Hepatocyte (in vitro differentiated cells): Measurements from ENCODE around the gene ETFB. TPM values are rescaled to one million over a fixed set of nuclear protein-coding genes. Genes with fewer than 3 reads are reported as not detected.
A peak's percentile ranks its signal among the peaks of the same experiment; 100 is the strongest.

Experiments
- DNase-seq: peaks from one replicate; pipeline ENCODE4 v3.0.0-alpha.2; 2016; ENCODE audit warnings: low spot score
- H2AFZ ChIP-seq: fragments of 200-600 bp; sonication (generic); 2 replicates; pipeline ENCODE4 v1.6.0; 2016; ENCODE audit warnings: antibody characterized with exemption, mild to moderate bottlenecking
- H3K27ac ChIP-seq: fragments of 200-600 bp; sonication (generic); 2 replicates; pipeline ENCODE4 v1.5.1; 2016; ENCODE audit warnings: mild to moderate bottlenecking
- H3K27me3 ChIP-seq: fragments of 200-600 bp; sonication (generic); 2 replicates; pipeline ENCODE4 v1.6.1; 2016
- H3K36me3 ChIP-seq: fragments of 200-600 bp; sonication (generic); replicated peaks from 2 replicates; pipeline ENCODE4 v1.5.1; 2016; ENCODE audit warnings: low read depth; ENCODE audit not compliant: insufficient read depth
- H3K4me1 ChIP-seq: fragments of 200-600 bp; sonication (generic); 2 replicates; pipeline ENCODE4 v1.5.1; 2016; ENCODE audit warnings: mild to moderate bottlenecking, moderate library complexity; ENCODE audit not compliant: insufficient read depth
- H3K4me2 ChIP-seq: fragments of 200-600 bp; sonication (generic); 2 replicates; pipeline ENCODE4 v1.6.0; 2016
- H3K4me3 ChIP-seq: fragments of 200-600 bp; sonication (generic); 2 replicates; pipeline ENCODE4 v1.5.1; 2016; ENCODE audit warnings: mild to moderate bottlenecking
- H3K79me2 ChIP-seq: fragments of 200-600 bp; sonication (generic); 2 replicates; pipeline ENCODE4 v1.6.0; 2017; ENCODE audit warnings: mild to moderate bottlenecking
- H3K9me2 ChIP-seq: fragments of 200-600 bp; sonication (generic); replicated peaks from 2 replicates; pipeline ENCODE4 v1.6.0; 2017; ENCODE audit warnings: mild to moderate bottlenecking; ENCODE audit not compliant: insufficient read depth
- H3K9me3 ChIP-seq: fragments of 200-600 bp; sonication (generic); 2 replicates; pipeline ENCODE4 v1.5.1; 2016; ENCODE audit warnings: low read depth, mild to moderate bottlenecking
- H4K20me1 ChIP-seq: fragments of 200-600 bp; sonication (generic); 2 replicates; pipeline ENCODE4 v1.6.0; 2016; ENCODE audit warnings: mild to moderate bottlenecking; ENCODE audit not compliant: insufficient read depth, poor library complexity, severe bottlenecking
- EZH2 ChIP-seq: fragments of 200-600 bp; sonication (generic); IDR thresholded peaks from 2 replicates; pipeline ENCODE4 v1.6.1; 2016; ENCODE audit warnings: antibody characterized with exemption, mild to moderate bottlenecking, borderline replicate concordance
- EZH2phosphoT487 ChIP-seq: fragments of 200-600 bp; sonication (generic); IDR thresholded peaks from one replicate; pipeline ENCODE4 v1.6.1; 2018; ENCODE audit warnings: antibody characterized with exemption, mild to moderate bottlenecking, low read depth, moderate library complexity; ENCODE audit not compliant: unreplicated experiment, severe bottlenecking
- WGBS: methylation state at CpG from one replicate; pipeline ENCODE4 v1.1.6; 2016; ENCODE audit warnings: low lambda C conversion rate; ENCODE audit errors: missing lambda C conversion rate; 5-methylcytosine and 5-hydroxymethylcytosine counted together
- polyA plus RNA-seq: library from polyadenylated mRNA; unstranded; fragments of >200 nt; fragmentation: Nextera tagmentation; extraction: Ambion mirVana; gene quantifications from 2 replicates; pipeline ENCODE4 v1.2.1, GENCODE V29; 2016
- total RNA-seq: library from RNA; depleted of rRNA; stranded (reverse); fragments of >200 nt; gene quantifications from 2 replicates; pipeline ENCODE4 v1.2.3, GENCODE V29; 2014
- TF ChIP-seq, protein P1 (sequence below): fragments of 200-600 bp; sonication (generic); IDR thresholded peaks from 2 replicates; pipeline ENCODE4 v1.5.1; 2016; ENCODE audit warnings: antibody characterized with exemption, mild to moderate bottlenecking; ENCODE audit not compliant: poor library complexity

ETFB gene
- total and polyA plus RNA-seq, 2 experiments from 2014 or later, result 190 to 237 TPM

DNA sequence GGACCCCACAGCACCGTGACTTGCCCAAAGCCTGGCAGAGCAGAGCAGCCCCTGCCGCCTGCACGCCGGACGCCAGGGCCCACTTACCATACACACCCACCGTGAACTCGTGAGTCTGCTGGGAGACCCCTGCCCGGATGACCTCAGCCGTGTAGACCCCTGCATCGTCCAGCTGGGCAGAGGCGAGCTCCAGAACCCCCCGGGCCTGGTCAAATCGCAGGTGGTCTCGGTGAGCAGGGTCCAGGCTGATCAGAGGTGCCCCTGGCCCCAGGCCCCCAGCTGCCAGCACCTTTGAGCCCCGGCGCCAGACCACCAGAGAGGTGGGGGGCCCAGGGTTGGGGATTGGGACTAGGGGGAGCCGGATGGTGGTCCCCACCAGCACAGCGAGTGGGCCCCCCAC is 25.1 kb downstream of the ETFB start:
- Histone ChIP-seq H3K9me2 (no peaks in the 10 kb centered on the region), H3K27me3 (no peaks in the 10 kb centered on the region), H3K79me2 (no peaks in the 10 kb centered on the region), H3K9me3 (no peaks in the 10 kb centered on the region), H3K4me3 (no peak overlapping the region), H2AFZ (no peak overlapping the region), H3K27ac (no peak overlapping the region), H3K4me2 (peak overlapping the region; percentile 99), H4K20me1 (no peaks in the 10 kb centered on the region), H3K4me1 (peaks cover 3% of the 10 kb centered on the region), H3K36me3 (no peaks in the 10 kb centered on the region)
- DNase-seq, result no peak
- 96% methylated on average over 18 of the region's 18 CpGs for WGBS
- TF ChIP-seq, protein P1, sequence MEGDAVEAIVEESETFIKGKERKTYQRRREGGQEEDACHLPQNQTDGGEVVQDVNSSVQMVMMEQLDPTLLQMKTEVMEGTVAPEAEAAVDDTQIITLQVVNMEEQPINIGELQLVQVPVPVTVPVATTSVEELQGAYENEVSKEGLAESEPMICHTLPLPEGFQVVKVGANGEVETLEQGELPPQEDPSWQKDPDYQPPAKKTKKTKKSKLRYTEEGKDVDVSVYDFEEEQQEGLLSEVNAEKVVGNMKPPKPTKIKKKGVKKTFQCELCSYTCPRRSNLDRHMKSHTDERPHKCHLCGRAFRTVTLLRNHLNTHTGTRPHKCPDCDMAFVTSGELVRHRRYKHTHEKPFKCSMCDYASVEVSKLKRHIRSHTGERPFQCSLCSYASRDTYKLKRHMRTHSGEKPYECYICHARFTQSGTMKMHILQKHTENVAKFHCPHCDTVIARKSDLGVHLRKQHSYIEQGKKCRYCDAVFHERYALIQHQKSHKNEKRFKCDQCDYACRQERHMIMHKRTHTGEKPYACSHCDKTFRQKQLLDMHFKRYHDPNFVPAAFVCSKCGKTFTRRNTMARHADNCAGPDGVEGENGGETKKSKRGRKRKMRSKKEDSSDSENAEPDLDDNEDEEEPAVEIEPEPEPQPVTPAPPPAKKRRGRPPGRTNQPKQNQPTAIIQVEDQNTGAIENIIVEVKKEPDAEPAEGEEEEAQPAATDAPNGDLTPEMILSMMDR, result no peak

DNA sequence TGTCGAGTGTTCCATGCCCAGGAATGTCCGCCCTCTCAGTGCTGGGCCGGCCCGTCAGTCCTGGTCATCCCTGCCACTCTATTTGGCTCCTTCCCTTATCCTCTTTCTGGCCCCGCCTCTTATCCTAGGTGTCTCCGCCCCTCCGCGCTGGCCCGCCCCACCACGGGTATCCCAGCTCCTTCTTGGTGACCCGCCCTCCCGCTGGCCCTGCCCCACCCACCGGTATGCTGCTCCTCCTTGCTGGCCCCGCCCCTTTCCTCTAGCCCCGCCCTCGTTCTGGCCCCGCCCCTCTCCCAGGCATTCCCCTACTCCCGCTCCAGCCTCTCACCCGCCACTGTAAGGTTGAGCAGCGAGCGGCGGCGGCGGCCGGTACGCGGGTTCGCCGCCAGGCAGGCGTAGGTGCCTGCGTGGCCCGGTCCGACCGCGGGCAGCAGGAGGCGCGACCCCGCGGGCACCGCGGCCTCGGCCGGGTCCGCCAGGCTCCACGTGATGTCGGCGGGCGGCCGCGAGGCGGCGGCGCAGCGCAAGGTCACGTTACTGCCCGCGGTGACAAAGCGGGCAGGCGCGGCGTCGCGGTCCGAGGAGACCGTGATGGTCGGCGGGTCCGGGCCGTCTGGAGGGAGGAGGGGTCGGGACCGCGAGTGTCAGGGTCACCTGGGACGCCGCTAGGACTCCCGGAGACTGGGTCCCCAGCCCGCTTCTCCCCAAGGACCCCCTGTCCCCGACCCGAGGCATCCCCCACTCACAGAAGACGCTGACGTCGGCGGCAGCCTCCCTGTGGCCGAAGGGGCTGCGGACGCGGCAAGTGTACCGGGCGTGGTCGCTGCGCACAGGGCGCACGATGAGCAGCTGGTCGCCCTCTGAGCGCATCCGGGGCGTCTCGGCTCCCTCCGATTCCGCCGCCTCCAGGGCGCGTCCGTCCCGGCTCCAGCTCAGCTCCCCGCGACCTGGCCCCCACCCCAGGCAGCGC is 26.2 kb downstream of the ETFB start:
- TF ChIP-seq, protein P1, result no peak
- no peak for TF ChIP-seq EZH2
- no peak for TF ChIP-seq EZH2phosphoT487
- no peaks in the 10 kb centered on the region for H3K9me3 ChIP-seq

DNA sequence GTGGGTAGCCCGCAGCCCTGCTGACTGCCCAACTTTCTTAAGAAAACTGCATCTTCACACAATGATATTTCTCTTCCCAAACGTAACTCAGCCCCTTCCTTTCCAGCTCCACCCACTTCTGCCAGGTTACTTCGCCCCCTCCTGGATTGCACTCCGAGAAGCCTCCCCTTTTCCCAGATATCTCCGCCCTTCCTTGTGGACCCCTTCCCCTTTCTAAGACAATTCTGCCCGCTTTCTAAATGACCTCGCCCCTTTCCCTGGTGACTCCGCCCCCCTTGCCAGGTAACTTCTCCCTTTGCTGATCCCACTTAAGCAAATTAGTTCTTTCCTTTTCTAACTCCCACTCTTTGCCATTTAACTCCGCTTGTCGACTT is 26.9 kb downstream of the ETFB start:
- Histone ChIP-seq H3K79me2 (no peaks in the 10 kb centered on the region), H3K27ac (peak overlapping the region; percentile 80), H3K9me2 (no peaks in the 10 kb centered on the region), H4K20me1 (no peaks in the 10 kb centered on the region), H3K4me1 (peaks cover 3% of the 10 kb centered on the region), H3K4me2 (peak overlapping the region; percentile 99), H3K4me3 (peak overlapping the region; percentile 53), H3K27me3 (no peaks in the 10 kb centered on the region), H2AFZ (peak overlapping the region; percentile 89), H3K9me3 (no peaks in the 10 kb centered on the region), H3K36me3 (no peaks in the 10 kb centered on the region)
- peak; percentile 66 for DNase-seq
- 2% methylated on average over 10 of the region's 10 CpGs for WGBS
- no peak for TF ChIP-seq EZH2phosphoT487
- TF ChIP-seq, protein P1, result no peak
- no peak for TF ChIP-seq EZH2

More for the DNA sequence above, 26.2 kb downstream of the ETFB start:
- Histone ChIP-seq H3K4me2 (peak overlapping the region; percentile 99), H3K4me1 (peaks cover 3% of the 10 kb centered on the region), H3K9me2 (no peaks in the 10 kb centered on the region), H3K36me3 (no peaks in the 10 kb centered on the region), H4K20me1 (no peaks in the 10 kb centered on the region), H2AFZ (peak overlapping the region; percentile 89), H3K27me3 (no peaks in the 10 kb centered on the region), H3K4me3 (peak overlapping the region; percentile 60), H3K79me2 (no peaks in the 10 kb centered on the region), H3K27ac (peak overlapping the region; percentile 80)
- DNase-seq, result peak; percentile 99
- 2% methylated on average over 64 of the region's 107 CpGs for WGBS
